Suppressor macrophage treated with lipopolysaccharide for 1 hour (primary cell): ENCODE data around the gene VSIG10.
"Not testable (repeated sequence)": the region's sequence is repeated elsewhere in the genome, so short reads cannot be mapped to it uniquely, and the experiment has no call there.

Source experiments
- DNase-seq, 3 donors: peaks; one replicate each; pipeline ENCODE4 v3.0.0-alpha.2; 2020 to 2022

VSIG10 gene

GRCh38 chr12:118032188-118032587 is 71.6 kb downstream of the VSIG10 start:
- no peak for DNase-seq

GRCh38 chr12:118029166-118029565 is 74.6 kb downstream of the VSIG10 start:
- DNase-seq = no peak

GRCh38 chr12:118025168-118025567 is 78.6 kb downstream of the VSIG10 start:
- no peak for DNase-seq

- DNase-seq = no peak
Observed at GRCh38 chr12:118023301-118023860, 80.4 kb downstream of the VSIG10 start.

- no peak for DNase-seq
Observed at GRCh38 chr12:118022728-118023109, 81.1 kb downstream of the VSIG10 start.

GRCh38 chr12:118022097-118022727 is 81.6 kb downstream of the VSIG10 start:
- DNase-seq = not testable (repeated sequence)

- no peak for DNase-seq
Observed at GRCh38 chr12:118020036-118020435, 83.8 kb downstream of the VSIG10 start.

GRCh38 chr12:118017926-118018325 is 85.9 kb downstream of the VSIG10 start:
- no peak for DNase-seq

- DNase-seq = peak; percentile 99 to 100 (median 100)
Observed at GRCh38 chr12:118016424-118017264, 87.2 kb downstream of the VSIG10 start, which contains the start of gene RFC5. Gene RFC5 (plus strand): TSS chr12:118016703. CDS start chr12:118016828, 125 bp downstream.

- no peak for DNase-seq
Observed at GRCh38 chr12:118015944-118016343, 87.9 kb downstream of the VSIG10 start.

- DNase-seq = no peak
Observed at GRCh38 chr12:118015306-118015705, 88.5 kb downstream of the VSIG10 start.
